ENCODE data around the gene ACSM6.
"Not testable (repeated sequence)": the region's sequence is repeated elsewhere in the genome, so short reads cannot be mapped to it uniquely, and the experiment has no call there.

- not testable (repeated sequence) for TF ChIP-seq CTCF (IDR thresholded peaks at IDR 0.05; ENCODE audit: extremely low read depth in 1 of 2, insufficient read depth in 1 of 2, low read depth in 1 of 2, low read length in 2 of 2); MAX (IDR thresholded peaks at IDR 0.05; ENCODE audit: insufficient read depth, insufficient read length); POLR2A (IDR thresholded peaks at IDR 0.05; ENCODE audit: low read depth, low read length); FOS (IDR thresholded peaks at IDR 0.05; ENCODE audit: borderline replicate concordance, insufficient read depth, low read length); JUN (IDR thresholded peaks at IDR 0.05; ENCODE audit: borderline replicate concordance, insufficient read depth, insufficient read length, low read depth); EZH2 (IDR thresholded peaks at IDR 0.05; ENCODE audit: borderline replicate concordance, low read depth, low read length, severe bottlenecking); POLR2AphosphoS5 (IDR thresholded peaks at IDR 0.05; ENCODE audit: insufficient read depth, low read depth, low read length); MYC (IDR thresholded peaks at IDR 0.05; ENCODE audit: low read depth, low read length); GATA2 (IDR thresholded peaks at IDR 0.05; ENCODE audit: insufficient read depth, insufficient read length, low read depth, low read length)
These were observed 46.1 kb downstream of the ACSM6 start for GRCh38 chr10:95240096-95240495.

All from endothelial cell of umbilical vein (primary cell).